Measurements from ENCODE around the gene VPS13D. TPM values are rescaled to one million over a fixed set of nuclear protein-coding genes. Genes with fewer than 3 reads are reported as not detected.

The VPS13D gene
- total RNA-seq, 1 experiment from 2014 or later = 29.0 TPM

DNA sequence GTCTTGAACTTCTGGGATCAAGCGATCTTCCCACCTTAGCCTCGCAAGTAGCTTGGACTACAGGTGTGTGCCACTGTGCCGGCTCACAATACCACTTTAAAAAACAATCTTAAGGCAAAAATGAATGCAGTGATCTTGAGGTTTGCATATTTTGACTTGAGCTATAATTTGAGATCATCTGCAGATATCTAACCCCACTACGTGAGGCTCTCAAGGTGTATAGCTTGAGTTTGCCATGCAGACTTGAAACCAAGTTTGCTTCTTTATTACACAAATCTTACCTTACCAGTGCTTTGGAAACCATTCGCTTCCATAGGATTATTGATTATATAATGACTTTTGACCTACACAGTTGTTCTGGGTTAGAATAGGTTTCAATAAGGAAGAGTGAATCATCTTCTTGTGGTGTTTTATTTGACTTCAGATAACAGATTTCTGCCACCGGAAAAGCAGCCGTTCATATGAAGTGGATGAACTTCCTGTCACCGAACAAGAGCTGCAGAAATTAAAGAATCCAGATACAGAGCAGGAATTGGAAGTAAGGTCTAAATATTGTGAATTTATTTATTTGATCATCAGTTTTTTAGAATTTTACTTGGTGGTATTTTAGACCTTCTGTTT lies 155.1 kb downstream of the VPS13D start:
- H3K4me3 Mint-ChIP-seq = no peak overlapping the region
- no peaks in the 10 kb centered on the region for H3K4me1 Mint-ChIP-seq
- DNase-seq (ENCODE audit: low spot score) = no peak
- CTCF ChIA-PET = interaction anchor here (0.6 to 1.6 kb wide), 2 partner anchors 109 to 112 kb away, joined by 3 to 5 read pairs; no protein-coding TSS in a partner anchor
- TF ChIP-seq GTF2I (CRISPR knock-in tag; conservative IDR thresholded peaks at IDR 0.05) (no peak), FOXK1 (CRISPR knock-in tag; IDR thresholded peaks at IDR 0.05) (no peak), NFE2L1 (CRISPR knock-in tag; IDR thresholded peaks at IDR 0.05) (no peak), ZNF219 (CRISPR knock-in tag; IDR thresholded peaks at IDR 0.05; ENCODE audit: borderline replicate concordance) (no peak), ZBTB21 (CRISPR knock-in tag; IDR thresholded peaks at IDR 0.05; ENCODE audit: borderline replicate concordance) (no peak), CBFB (CRISPR knock-in tag; IDR thresholded peaks at IDR 0.05; ENCODE audit: low read depth) (no peak), TCF7 (CRISPR knock-in tag; IDR thresholded peaks at IDR 0.05; ENCODE audit: low read depth) (no peak), SMAD4 (CRISPR knock-in tag; IDR thresholded peaks at IDR 0.05) (no peak), EMX1 (CRISPR knock-in tag; IDR thresholded peaks at IDR 0.05) (no peak), OVOL2 (CRISPR knock-in tag; IDR thresholded peaks at IDR 0.05; ENCODE audit: borderline replicate concordance) (no peak), ETV6 (CRISPR knock-in tag; IDR thresholded peaks at IDR 0.05) (no peak), IRF2 (CRISPR knock-in tag; IDR thresholded peaks at IDR 0.05; ENCODE audit: borderline replicate concordance, low read depth) (no peak)
- TF ChIP-seq, protein P1, sequence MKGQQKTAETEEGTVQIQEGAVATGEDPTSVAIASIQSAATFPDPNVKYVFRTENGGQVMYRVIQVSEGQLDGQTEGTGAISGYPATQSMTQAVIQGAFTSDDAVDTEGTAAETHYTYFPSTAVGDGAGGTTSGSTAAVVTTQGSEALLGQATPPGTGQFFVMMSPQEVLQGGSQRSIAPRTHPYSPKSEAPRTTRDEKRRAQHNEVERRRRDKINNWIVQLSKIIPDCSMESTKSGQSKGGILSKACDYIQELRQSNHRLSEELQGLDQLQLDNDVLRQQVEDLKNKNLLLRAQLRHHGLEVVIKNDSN (CRISPR knock-in tag; IDR thresholded peaks at IDR 0.05) = no peak
- TF ChIP-seq, protein P2, sequence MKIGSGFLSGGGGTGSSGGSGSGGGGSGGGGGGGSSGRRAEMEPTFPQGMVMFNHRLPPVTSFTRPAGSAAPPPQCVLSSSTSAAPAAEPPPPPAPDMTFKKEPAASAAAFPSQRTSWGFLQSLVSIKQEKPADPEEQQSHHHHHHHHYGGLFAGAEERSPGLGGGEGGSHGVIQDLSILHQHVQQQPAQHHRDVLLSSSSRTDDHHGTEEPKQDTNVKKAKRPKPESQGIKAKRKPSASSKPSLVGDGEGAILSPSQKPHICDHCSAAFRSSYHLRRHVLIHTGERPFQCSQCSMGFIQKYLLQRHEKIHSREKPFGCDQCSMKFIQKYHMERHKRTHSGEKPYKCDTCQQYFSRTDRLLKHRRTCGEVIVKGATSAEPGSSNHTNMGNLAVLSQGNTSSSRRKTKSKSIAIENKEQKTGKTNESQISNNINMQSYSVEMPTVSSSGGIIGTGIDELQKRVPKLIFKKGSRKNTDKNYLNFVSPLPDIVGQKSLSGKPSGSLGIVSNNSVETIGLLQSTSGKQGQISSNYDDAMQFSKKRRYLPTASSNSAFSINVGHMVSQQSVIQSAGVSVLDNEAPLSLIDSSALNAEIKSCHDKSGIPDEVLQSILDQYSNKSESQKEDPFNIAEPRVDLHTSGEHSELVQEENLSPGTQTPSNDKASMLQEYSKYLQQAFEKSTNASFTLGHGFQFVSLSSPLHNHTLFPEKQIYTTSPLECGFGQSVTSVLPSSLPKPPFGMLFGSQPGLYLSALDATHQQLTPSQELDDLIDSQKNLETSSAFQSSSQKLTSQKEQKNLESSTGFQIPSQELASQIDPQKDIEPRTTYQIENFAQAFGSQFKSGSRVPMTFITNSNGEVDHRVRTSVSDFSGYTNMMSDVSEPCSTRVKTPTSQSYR (CRISPR knock-in tag; IDR thresholded peaks at IDR 0.05) = no peak
- TF ChIP-seq, protein P3, sequence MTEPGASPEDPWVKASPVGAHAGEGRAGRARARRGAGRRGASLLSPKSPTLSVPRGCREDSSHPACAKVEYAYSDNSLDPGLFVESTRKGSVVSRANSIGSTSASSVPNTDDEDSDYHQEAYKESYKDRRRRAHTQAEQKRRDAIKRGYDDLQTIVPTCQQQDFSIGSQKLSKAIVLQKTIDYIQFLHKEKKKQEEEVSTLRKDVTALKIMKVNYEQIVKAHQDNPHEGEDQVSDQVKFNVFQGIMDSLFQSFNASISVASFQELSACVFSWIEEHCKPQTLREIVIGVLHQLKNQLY (CRISPR knock-in tag; IDR thresholded peaks at IDR 0.05) = no peak
- H3K9me3 Mint-ChIP-seq = peaks cover 22% of the 10 kb centered on the region
- H3K27ac Mint-ChIP-seq = no peak overlapping the region
- POLR2A ChIA-PET = no interaction called here
- no peaks in the 10 kb centered on the region for H3K27me3 Mint-ChIP-seq (ENCODE audit: low read depth)
- no peak for ATAC-seq
- H3K36me3 Mint-ChIP-seq = peaks cover 61% of the 10 kb centered on the region

DNA sequence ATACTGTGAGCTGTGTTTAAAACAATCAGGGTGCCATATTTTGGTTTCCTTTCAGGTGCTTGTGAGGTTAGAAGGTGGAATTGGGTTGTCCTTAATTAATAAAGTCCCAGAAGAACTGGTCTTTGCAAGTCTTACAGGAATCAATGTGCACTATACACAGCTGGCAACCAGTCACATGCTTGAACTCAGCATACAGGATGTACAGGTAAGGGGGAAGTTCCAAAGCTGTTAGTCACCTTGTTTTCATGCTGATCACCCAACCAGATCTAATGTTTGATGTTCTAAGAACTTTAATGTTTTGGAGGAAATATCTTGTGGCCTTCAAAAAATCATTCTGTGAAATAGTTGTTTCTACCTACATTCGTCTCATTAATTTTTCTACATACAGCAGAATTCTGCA lies 156.3 kb downstream of the VPS13D start:
- H3K4me3 Mint-ChIP-seq = no peak overlapping the region
- POLR2A ChIA-PET = no interaction called here
- CTCF ChIA-PET = no interaction called here
- DNase-seq (ENCODE audit: low spot score) (no peak), ATAC-seq (no peak)
- H3K4me1 Mint-ChIP-seq = no peaks in the 10 kb centered on the region
- peaks cover 22% of the 10 kb centered on the region for H3K9me3 Mint-ChIP-seq
- H3K36me3 Mint-ChIP-seq = peaks cover 70% of the 10 kb centered on the region
- H3K27me3 Mint-ChIP-seq (ENCODE audit: low read depth) = no peaks in the 10 kb centered on the region
- H3K27ac Mint-ChIP-seq = no peak overlapping the region
- TF ChIP-seq ZBTB21 (CRISPR knock-in tag; IDR thresholded peaks at IDR 0.05; ENCODE audit: borderline replicate concordance) (no peak), FOXP1 (CRISPR knock-in tag; IDR thresholded peaks at IDR 0.05; ENCODE audit: borderline replicate concordance) (no peak), ZNF232 (CRISPR knock-in tag; IDR thresholded peaks at IDR 0.05) (no peak), RELA (CRISPR knock-in tag; IDR thresholded peaks at IDR 0.05; ENCODE audit: borderline replicate concordance) (no peak), ZNF671 (CRISPR knock-in tag; IDR thresholded peaks at IDR 0.05) (no peak), EMX1 (CRISPR knock-in tag; IDR thresholded peaks at IDR 0.05) (no peak), ZNF121 (CRISPR knock-in tag; IDR thresholded peaks at IDR 0.05) (no peak)
- TF ChIP-seq, protein P4, sequence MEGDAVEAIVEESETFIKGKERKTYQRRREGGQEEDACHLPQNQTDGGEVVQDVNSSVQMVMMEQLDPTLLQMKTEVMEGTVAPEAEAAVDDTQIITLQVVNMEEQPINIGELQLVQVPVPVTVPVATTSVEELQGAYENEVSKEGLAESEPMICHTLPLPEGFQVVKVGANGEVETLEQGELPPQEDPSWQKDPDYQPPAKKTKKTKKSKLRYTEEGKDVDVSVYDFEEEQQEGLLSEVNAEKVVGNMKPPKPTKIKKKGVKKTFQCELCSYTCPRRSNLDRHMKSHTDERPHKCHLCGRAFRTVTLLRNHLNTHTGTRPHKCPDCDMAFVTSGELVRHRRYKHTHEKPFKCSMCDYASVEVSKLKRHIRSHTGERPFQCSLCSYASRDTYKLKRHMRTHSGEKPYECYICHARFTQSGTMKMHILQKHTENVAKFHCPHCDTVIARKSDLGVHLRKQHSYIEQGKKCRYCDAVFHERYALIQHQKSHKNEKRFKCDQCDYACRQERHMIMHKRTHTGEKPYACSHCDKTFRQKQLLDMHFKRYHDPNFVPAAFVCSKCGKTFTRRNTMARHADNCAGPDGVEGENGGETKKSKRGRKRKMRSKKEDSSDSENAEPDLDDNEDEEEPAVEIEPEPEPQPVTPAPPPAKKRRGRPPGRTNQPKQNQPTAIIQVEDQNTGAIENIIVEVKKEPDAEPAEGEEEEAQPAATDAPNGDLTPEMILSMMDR (IDR thresholded peaks at IDR 0.05) = no peak
- TF ChIP-seq, protein P5, sequence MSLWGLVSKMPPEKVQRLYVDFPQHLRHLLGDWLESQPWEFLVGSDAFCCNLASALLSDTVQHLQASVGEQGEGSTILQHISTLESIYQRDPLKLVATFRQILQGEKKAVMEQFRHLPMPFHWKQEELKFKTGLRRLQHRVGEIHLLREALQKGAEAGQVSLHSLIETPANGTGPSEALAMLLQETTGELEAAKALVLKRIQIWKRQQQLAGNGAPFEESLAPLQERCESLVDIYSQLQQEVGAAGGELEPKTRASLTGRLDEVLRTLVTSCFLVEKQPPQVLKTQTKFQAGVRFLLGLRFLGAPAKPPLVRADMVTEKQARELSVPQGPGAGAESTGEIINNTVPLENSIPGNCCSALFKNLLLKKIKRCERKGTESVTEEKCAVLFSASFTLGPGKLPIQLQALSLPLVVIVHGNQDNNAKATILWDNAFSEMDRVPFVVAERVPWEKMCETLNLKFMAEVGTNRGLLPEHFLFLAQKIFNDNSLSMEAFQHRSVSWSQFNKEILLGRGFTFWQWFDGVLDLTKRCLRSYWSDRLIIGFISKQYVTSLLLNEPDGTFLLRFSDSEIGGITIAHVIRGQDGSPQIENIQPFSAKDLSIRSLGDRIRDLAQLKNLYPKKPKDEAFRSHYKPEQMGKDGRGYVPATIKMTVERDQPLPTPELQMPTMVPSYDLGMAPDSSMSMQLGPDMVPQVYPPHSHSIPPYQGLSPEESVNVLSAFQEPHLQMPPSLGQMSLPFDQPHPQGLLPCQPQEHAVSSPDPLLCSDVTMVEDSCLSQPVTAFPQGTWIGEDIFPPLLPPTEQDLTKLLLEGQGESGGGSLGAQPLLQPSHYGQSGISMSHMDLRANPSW (CRISPR knock-in tag; conservative IDR thresholded peaks at IDR 0.05; ENCODE audit: low read depth) = no peak
- TF ChIP-seq, protein P6, sequence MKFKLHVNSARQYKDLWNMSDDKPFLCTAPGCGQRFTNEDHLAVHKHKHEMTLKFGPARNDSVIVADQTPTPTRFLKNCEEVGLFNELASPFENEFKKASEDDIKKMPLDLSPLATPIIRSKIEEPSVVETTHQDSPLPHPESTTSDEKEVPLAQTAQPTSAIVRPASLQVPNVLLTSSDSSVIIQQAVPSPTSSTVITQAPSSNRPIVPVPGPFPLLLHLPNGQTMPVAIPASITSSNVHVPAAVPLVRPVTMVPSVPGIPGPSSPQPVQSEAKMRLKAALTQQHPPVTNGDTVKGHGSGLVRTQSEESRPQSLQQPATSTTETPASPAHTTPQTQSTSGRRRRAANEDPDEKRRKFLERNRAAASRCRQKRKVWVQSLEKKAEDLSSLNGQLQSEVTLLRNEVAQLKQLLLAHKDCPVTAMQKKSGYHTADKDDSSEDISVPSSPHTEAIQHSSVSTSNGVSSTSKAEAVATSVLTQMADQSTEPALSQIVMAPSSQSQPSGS (CRISPR knock-in tag; IDR thresholded peaks at IDR 0.05; ENCODE audit: borderline replicate concordance, low read depth) = no peak
- TF ChIP-seq, protein P7, sequence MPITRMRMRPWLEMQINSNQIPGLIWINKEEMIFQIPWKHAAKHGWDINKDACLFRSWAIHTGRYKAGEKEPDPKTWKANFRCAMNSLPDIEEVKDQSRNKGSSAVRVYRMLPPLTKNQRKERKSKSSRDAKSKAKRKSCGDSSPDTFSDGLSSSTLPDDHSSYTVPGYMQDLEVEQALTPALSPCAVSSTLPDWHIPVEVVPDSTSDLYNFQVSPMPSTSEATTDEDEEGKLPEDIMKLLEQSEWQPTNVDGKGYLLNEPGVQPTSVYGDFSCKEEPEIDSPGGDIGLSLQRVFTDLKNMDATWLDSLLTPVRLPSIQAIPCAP (CRISPR knock-in tag; IDR thresholded peaks at IDR 0.05) = no peak

All from WTC11 (cell line).